Measurements from ENCODE around the gene SELENOP.

DNA sequence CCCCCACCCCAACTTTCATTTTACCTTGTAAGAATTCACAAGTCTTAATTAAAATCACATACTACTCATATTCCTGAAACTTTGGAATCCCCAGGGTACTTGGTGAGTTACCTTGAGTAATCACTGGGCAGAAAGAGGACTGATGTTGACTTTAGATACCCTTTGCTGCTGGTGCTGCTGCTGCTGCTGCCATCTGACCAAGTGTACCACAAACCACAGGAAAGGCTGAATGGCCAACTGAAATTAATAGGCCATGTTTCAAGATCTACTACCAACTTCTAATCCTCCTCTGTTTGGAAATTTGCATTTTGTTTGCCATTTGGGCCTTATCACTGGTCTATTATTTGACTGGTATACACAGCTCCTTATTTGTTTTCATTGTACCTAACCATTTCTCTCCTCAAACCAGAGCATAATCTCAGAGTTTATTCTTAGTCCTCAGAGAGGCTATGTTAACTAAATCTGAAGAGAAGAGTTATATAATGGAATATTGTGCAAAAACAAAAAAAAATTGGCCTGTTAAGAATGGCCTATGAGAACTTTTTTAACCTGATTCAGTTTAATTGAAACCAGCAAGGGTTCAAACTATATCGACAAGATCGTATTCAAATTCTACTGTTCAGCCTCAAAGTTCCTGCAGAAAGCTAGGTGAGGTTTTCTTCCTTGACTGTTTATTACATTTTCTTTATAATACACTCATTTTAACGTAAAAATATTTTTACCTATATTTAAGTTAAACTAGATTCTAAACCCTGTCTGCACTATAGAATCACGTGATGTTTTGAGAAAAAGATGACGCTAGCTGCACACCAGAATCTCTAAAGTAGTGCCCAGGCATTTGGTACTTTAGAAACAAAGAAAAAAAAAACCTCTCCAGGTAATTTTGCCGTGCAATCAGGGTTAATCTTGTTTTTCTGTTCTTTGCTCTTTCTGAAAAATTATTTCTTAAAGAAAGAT, 13.1 kb downstream of the SELENOP start:
- TF ChIP-seq, protein P1, sequence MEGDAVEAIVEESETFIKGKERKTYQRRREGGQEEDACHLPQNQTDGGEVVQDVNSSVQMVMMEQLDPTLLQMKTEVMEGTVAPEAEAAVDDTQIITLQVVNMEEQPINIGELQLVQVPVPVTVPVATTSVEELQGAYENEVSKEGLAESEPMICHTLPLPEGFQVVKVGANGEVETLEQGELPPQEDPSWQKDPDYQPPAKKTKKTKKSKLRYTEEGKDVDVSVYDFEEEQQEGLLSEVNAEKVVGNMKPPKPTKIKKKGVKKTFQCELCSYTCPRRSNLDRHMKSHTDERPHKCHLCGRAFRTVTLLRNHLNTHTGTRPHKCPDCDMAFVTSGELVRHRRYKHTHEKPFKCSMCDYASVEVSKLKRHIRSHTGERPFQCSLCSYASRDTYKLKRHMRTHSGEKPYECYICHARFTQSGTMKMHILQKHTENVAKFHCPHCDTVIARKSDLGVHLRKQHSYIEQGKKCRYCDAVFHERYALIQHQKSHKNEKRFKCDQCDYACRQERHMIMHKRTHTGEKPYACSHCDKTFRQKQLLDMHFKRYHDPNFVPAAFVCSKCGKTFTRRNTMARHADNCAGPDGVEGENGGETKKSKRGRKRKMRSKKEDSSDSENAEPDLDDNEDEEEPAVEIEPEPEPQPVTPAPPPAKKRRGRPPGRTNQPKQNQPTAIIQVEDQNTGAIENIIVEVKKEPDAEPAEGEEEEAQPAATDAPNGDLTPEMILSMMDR (IDR thresholded peaks at IDR 0.05) = no peak
- no peak for TF ChIP-seq POLR2AphosphoS5 (IDR thresholded peaks at IDR 0.05)

All from esophagus muscularis mucosa (tissue), 3 donors.